Activated CD4-positive, alpha-beta memory T cell treated with anti-CD3 and anti-CD28 coated beads, Interleukin-2, amount 10 ng/mL, durations not matched to agents 7 days and 5 days (primary cell): Measurements from ENCODE around the gene TET3. TPM values are rescaled to one million over a fixed set of nuclear protein-coding genes. Genes with fewer than 3 reads are reported as not detected.

ENCODE experiments used
- CTCF ChIA-PET: fragments of 350-600 bp; sonication (Branson Sonifier 250); formaldehyde crosslinking; loops from one replicate; lab custom pipeline; 2021; ENCODE audit warnings: antibody characterized with exemption, inconsistent platforms; lab: Charles Lee
- POLR2A ChIA-PET: fragments of 350-600 bp; sonication (Branson Sonifier 250); formaldehyde crosslinking; loops from one replicate; lab custom pipeline; 2021; ENCODE audit warnings: antibody characterized with exemption; lab: Charles Lee
- DNase-seq: peaks from one replicate; pipeline ENCODE4 v3.0.0-alpha.2; 2020
- H3K27ac Mint-ChIP-seq: one replicate; pipeline ENCODE4 v1.8.0; 2021; ENCODE audit warnings: mild to moderate bottlenecking, mixed read lengths
- H3K27me3 Mint-ChIP-seq: one replicate; pipeline ENCODE4 v1.8.0; 2021; ENCODE audit warnings: mixed read lengths
- H3K36me3 Mint-ChIP-seq: one replicate; pipeline ENCODE4 v1.8.0; 2021; ENCODE audit warnings: low read depth, mixed read lengths
- H3K4me1 Mint-ChIP-seq: one replicate; pipeline ENCODE4 v1.8.0; 2021; ENCODE audit warnings: mixed read lengths
- H3K4me3 Mint-ChIP-seq: one replicate; pipeline ENCODE4 v1.8.0; 2021; ENCODE audit warnings: mild to moderate bottlenecking, mixed read lengths
- H3K9me3 Mint-ChIP-seq: one replicate; pipeline ENCODE4 v1.8.0; 2021; ENCODE audit warnings: mixed read lengths
- total RNA-seq, 2 experiments: library from RNA; stranded (reverse); gene quantifications; one replicate each; pipeline ENCODE4 v1.2.3, GENCODE V29; 2021

TET3 gene
- total RNA-seq, 2 experiments from 2014 or later: 10.1 to 10.7 TPM

DNA sequence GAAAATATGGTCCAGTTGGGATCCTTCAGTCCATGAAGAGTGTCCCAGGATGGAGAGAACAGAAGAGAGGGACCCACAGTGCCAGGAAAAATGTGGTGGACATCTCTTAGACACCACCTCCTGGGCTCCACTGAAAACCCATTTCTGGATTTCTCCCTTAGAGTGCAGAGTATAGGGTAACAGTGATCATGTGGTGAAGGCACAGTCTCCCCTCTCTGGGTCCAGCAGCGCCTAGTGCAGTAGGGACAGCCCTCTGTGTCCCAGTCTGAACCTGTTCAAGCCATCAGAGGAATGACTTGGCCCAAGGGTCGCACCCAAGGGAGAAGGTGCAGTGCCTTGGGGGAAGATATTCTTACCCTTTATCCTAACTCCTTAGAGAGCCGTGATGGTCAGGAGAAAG, 30.1 kb downstream of the TET3 start:
- Mint-ChIP-seq H3K27me3 (no peaks in the 10 kb centered on the region), H3K4me1 (peaks cover 2% of the 10 kb centered on the region), H3K27ac (no peak overlapping the region), H3K36me3 (no peaks in the 10 kb centered on the region), H3K9me3 (no peaks in the 10 kb centered on the region), H3K4me3 (no peak overlapping the region)
- CTCF ChIA-PET: no interaction called here
- POLR2A ChIA-PET: no interaction called here
- DNase-seq: no peak

- Mint-ChIP-seq H3K36me3 (no peaks in the 10 kb centered on the region), H3K27me3 (no peaks in the 10 kb centered on the region), H3K4me3 (no peak overlapping the region), H3K9me3 (no peaks in the 10 kb centered on the region), H3K27ac (no peak overlapping the region), H3K4me1 (peaks cover 11% of the 10 kb centered on the region)
- ChIA-PET POLR2A (no interaction called here), CTCF (no interaction called here)
- no peak for DNase-seq
Measured at GRCh38 chr2:74017223-74017622, 32.5 kb downstream of the TET3 start.

GRCh38 chr2:74019516-74019915, 34.8 kb downstream of the TET3 start:
- POLR2A ChIA-PET: interaction anchor here (1.8 kb wide), 1 partner anchor 92 kb away, joined by 3 read pairs; no protein-coding TSS in a partner anchor
- H3K27ac Mint-ChIP-seq: no peak overlapping the region
- CTCF ChIA-PET: no interaction called here

GRCh38 chr2:74020702-74021406, 36.1 kb downstream of the TET3 start:
- no peak for DNase-seq
- Mint-ChIP-seq H3K4me1 (peaks cover 16% of the 10 kb centered on the region), H3K27me3 (no peaks in the 10 kb centered on the region), H3K4me3 (no peak overlapping the region), H3K36me3 (no peaks in the 10 kb centered on the region), H3K9me3 (no peaks in the 10 kb centered on the region), H3K27ac (no peak overlapping the region)
- CTCF ChIA-PET: interaction anchor here (0.8 kb wide), 1 partner anchor 129 kb away, joined by 3 read pairs; no protein-coding TSS in a partner anchor
- POLR2A ChIA-PET: no interaction called here

More at GRCh38 chr2:74019516-74019915, 34.8 kb downstream of the TET3 start:
- Mint-ChIP-seq H3K4me3 (no peak overlapping the region), H3K27me3 (no peaks in the 10 kb centered on the region), H3K9me3 (no peaks in the 10 kb centered on the region), H3K36me3 (no peaks in the 10 kb centered on the region), H3K4me1 (peaks cover 14% of the 10 kb centered on the region)
- DNase-seq: no peak

DNA sequence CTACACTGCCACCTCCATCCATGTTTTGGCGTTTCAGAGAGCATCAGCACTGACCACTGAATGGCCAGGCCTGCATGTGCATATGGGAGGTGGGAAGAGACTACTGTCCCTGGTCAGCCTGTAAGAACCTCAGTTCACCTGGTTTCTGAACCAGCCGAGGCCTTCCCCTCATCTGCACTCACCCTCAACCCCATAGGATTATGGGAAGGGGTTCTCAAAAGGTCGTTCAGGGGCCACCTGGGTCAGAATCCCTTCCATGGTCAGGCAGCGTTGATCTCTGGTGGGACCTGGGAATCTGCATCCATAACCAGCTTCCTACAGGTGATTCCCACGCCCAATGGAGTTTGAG, 36.7 kb downstream of the TET3 start:
- Mint-ChIP-seq H3K27me3 (no peaks in the 10 kb centered on the region), H3K9me3 (no peaks in the 10 kb centered on the region), H3K4me3 (no peak overlapping the region), H3K36me3 (no peaks in the 10 kb centered on the region), H3K27ac (no peak overlapping the region), H3K4me1 (peaks cover 16% of the 10 kb centered on the region)
- no peak for DNase-seq
- ChIA-PET CTCF (no interaction called here), POLR2A (no interaction called here)

GRCh38 chr2:74024216-74024615, 39.5 kb downstream of the TET3 start:
- no peak for DNase-seq
- H3K27ac Mint-ChIP-seq: no peak overlapping the region
- POLR2A ChIA-PET: no interaction called here
- peaks cover 7% of the 10 kb centered on the region for H3K9me3 Mint-ChIP-seq
- H3K36me3 Mint-ChIP-seq: peaks cover 9% of the 10 kb centered on the region
- CTCF ChIA-PET: no interaction called here
- no peak overlapping the region for H3K4me3 Mint-ChIP-seq
- H3K4me1 Mint-ChIP-seq: peaks cover 24% of the 10 kb centered on the region
- no peaks in the 10 kb centered on the region for H3K27me3 Mint-ChIP-seq

DNA sequence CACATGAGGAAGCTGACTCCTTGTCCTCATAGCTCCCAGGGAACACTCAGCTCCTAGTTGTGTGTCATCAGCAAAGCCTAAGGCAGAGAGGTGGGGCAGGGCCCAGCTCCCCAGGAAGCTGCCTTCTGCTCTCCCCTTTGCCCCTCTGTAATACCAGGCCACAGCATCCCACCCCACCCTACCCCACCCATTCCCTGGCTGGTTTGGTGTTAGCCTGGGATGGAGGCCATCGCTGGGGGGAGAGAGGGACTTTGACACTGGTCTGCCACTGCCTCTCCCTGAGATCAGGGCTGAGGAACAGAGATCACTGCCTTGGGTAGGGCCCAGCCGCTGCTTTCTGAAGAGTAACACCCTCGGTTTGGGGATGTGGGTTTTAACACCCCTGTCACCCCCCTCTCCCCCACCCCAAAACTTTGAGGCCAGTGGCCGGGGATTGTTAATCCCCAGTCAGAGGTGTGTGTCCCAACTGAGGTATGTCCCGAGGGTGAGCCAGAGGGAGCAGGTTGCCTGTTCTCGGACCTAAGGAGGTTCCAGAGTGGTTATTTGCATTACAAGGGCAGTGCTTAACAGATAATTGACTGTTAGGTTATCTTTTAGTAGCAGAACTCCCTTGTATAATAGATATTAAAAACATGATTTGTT, 41.4 kb downstream of the TET3 start:
- ChIA-PET POLR2A (interaction anchor here (1.3 kb wide), 1 partner anchor 9 kb away, joined by 4 read pairs; no protein-coding TSS in a partner anchor), CTCF (interaction anchor here (0.5 to 0.9 kb wide), 2 partner anchors 205 to 309 kb away, joined by 3 to 4 read pairs; no protein-coding TSS in a partner anchor)
- H3K4me3 Mint-ChIP-seq: no peak overlapping the region
- H3K36me3 Mint-ChIP-seq: peaks cover 9% of the 10 kb centered on the region
- peaks cover 7% of the 10 kb centered on the region for H3K9me3 Mint-ChIP-seq
- H3K27me3 Mint-ChIP-seq: no peaks in the 10 kb centered on the region
- no peak for DNase-seq
- H3K4me1 Mint-ChIP-seq: peaks cover 40% of the 10 kb centered on the region
- H3K27ac Mint-ChIP-seq: no peak overlapping the region

GRCh38 chr2:74026687-74027241, 42.1 kb downstream of the TET3 start:
- peaks cover 41% of the 10 kb centered on the region for H3K4me1 Mint-ChIP-seq

DNA sequence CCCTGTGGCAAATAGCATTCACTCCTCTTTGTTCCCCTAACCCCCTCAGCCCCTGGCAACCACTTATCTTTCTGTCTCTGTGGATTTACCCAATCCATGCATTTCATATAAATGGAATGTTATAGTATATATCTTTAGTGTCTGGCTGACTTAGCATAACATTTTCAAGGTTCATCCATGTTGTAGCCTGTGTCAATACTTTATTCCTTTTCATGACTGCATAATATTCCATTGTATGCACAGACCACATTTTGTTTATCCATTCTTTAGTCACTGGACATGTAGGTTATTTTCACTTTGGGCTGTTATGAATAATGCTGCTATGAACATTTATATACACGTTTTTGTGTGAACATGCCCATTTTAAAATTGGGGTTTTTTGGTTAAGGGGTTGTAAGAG, 42.8 kb downstream of the TET3 start:
- ChIA-PET POLR2A (interaction anchor here (1.3 kb wide), 1 partner anchor 8 kb away, joined by 4 read pairs; no protein-coding TSS in a partner anchor), CTCF (no interaction called here)
- Mint-ChIP-seq H3K9me3 (peaks cover 7% of the 10 kb centered on the region), H3K36me3 (peaks cover 9% of the 10 kb centered on the region), H3K27me3 (no peaks in the 10 kb centered on the region), H3K4me1 (peaks cover 42% of the 10 kb centered on the region), H3K27ac (no peak overlapping the region), H3K4me3 (no peak overlapping the region)
- no peak for DNase-seq

More at GRCh38 chr2:74026687-74027241, 42.1 kb downstream of the TET3 start:
- Mint-ChIP-seq H3K9me3 (peaks cover 7% of the 10 kb centered on the region), H3K27ac (no peak overlapping the region), H3K36me3 (peaks cover 9% of the 10 kb centered on the region), H3K27me3 (no peaks in the 10 kb centered on the region), H3K4me3 (no peak overlapping the region)
- ChIA-PET CTCF (interaction anchor here (0.5 to 0.9 kb wide), 2 partner anchors 205 to 308 kb away, joined by 3 to 4 read pairs; no protein-coding TSS in a partner anchor), POLR2A (interaction anchor here (1.3 kb wide), 1 partner anchor 9 kb away, joined by 4 read pairs; no protein-coding TSS in a partner anchor)
- DNase-seq: no peak

DNA sequence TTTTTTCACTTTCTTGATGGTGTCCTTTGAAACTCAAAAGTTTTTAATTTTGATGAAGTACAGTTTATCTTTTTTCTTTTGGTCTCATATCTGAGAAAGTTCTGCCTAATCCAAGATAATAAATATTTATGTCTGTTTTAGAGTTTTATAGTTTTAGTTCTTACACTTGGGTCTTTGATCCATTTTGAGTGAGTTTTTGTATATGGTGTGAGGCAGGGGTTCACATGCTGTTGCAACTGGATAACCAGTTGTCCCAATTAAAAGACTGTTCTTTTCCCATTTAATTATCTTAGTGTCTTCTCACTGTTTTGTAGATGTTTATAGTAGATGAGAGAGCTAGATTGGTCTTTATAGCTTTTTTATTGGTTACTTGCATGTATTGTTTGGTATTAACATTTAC, 43.6 kb downstream of the TET3 start:
- ChIA-PET CTCF (interaction anchor here (0.6 kb wide), 1 partner anchor 114 kb away, joined by 3 read pairs; no protein-coding TSS in a partner anchor), POLR2A (no interaction called here)
- Mint-ChIP-seq H3K4me1 (peaks cover 49% of the 10 kb centered on the region), H3K4me3 (no peak overlapping the region), H3K9me3 (peaks cover 7% of the 10 kb centered on the region), H3K36me3 (peaks cover 9% of the 10 kb centered on the region), H3K27me3 (no peaks in the 10 kb centered on the region), H3K27ac (no peak overlapping the region)
- no peak for DNase-seq

- no peak overlapping the region for H3K27ac Mint-ChIP-seq
- no peaks in the 10 kb centered on the region for H3K27me3 Mint-ChIP-seq
- ChIA-PET POLR2A (no interaction called here), CTCF (interaction anchor here (0.6 kb wide), 1 partner anchor 114 kb away, joined by 3 read pairs; no protein-coding TSS in a partner anchor)
- DNase-seq: no peak
- peaks cover 7% of the 10 kb centered on the region for H3K9me3 Mint-ChIP-seq
- peaks cover 9% of the 10 kb centered on the region for H3K36me3 Mint-ChIP-seq
- peaks cover 50% of the 10 kb centered on the region for H3K4me1 Mint-ChIP-seq
- H3K4me3 Mint-ChIP-seq: no peak overlapping the region
Measured at GRCh38 chr2:74028741-74029140, 44.0 kb downstream of the TET3 start.

DNA sequence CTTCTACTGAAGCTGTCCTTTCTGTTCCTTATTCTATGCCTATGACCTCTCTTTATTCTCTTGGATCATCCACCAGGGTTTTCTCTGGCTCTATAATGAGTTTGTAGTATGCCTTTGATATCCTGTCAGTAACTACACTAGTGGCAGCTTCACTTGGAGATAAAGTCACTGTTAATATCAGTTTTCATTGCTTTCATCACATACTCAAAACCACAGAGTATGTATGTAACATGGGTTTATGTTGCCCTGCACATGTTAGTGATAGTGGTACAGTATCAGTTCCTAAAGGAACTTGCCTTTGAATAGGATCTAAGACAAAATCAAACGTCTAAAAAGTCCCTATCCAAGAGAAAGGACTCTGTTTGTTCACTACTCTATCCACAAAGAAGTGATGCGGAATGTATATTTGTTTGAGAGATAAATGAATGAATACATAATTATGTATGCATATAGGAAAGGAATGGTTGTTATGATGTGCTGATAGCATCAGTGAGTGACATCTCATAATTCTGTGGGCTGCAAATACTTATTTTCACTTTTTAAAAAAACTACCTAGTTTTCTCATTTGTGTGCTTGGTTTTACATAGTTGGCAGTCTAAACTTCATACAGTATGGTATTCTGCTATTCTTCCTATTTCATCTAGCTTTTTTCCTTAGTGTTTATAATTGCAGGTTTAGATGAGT, 45.1 kb downstream of the TET3 start:
- POLR2A ChIA-PET: interaction anchor here (1.3 kb wide), 1 partner anchor 9 kb away, joined by 3 read pairs; no protein-coding TSS in a partner anchor
- H3K4me3 Mint-ChIP-seq: no peak overlapping the region
- no peak overlapping the region for H3K27ac Mint-ChIP-seq
- no peaks in the 10 kb centered on the region for H3K27me3 Mint-ChIP-seq
- peaks cover 52% of the 10 kb centered on the region for H3K4me1 Mint-ChIP-seq
- peaks cover 7% of the 10 kb centered on the region for H3K9me3 Mint-ChIP-seq
- no peak for DNase-seq
- CTCF ChIA-PET: interaction anchor here (1.0 kb wide), 1 partner anchor 220 kb away, joined by 3 read pairs; no protein-coding TSS in a partner anchor
- H3K36me3 Mint-ChIP-seq: peaks cover 9% of the 10 kb centered on the region
